HG02571 (cell line): ENCODE measurements around the gene CD72.

Experiments
- ATAC-seq: cut with Tn5 transposase; IDR thresholded peaks from one replicate; pipeline ENCODE4 v1.9.1; 2021; ENCODE audit warnings: mild to moderate bottlenecking, moderate library complexity; ENCODE audit not compliant: unreplicated experiment

Gene CD72

DNA sequence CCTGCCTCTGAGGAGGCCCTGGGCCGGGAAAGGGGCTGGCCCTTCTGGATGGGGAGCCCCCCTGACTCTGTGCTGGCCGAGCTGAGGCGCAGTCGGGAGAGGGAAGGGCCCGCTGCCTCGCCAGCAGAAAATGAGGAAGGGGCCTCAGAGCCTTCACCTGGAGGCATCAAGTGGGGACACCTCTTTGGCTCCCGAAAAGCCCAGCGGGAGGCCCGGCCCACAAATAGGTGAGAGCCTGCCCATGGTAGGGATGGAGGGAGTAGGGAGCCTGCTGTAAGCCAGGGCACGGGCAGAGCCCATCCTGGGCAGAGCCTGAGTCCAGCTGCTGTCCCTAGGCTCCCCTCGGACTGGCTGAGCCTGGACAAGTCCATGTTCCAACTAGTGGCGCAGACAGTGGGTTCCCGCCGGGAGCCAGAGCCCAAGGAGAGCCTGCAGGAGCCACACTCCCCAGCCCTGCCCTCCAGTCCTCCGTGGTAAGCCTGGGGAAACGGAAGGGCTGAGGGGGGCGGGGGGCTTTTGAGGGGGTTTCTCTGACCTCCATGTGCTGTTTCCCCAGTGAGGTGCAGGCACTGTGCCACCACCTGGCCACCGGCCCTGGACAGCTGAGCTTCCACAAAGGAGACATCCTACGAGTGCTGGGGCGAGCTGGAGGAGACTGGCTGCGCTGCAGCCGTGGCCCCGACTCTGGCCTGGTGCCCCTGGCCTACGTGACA lies 57.4 kb downstream of the CD72 start:
- no peak for ATAC-seq
